GM23338 (cell line): ENCODE data around the gene PPP1CB. TPM values are rescaled to one million over a fixed set of nuclear protein-coding genes. Genes with fewer than 3 reads are reported as not detected.

Experiments used
- ATAC-seq: fragments of 200-7000 bp; cut with Tn5 transposase; 3 replicates; pipeline ENCODE4 v1.9.1; 2020
- DNase-seq: peaks from one replicate; pipeline ENCODE4 v3.0.0-alpha.2; 2015; ENCODE audit warnings: low spot score
- H2AFZ ChIP-seq: fragments of 200-600 bp; sonication (generic); 2 replicates; pipeline ENCODE4 v1.8.0; 2016; ENCODE audit warnings: antibody characterized with exemption, mild to moderate bottlenecking, moderate library complexity
- H3F3A ChIP-seq: fragments of 200-600 bp; sonication (generic); replicated peaks from 2 replicates; pipeline ENCODE4 v1.8.0; 2017; ENCODE audit warnings: antibody characterized with exemption, mixed run types, low read depth
- H3K27ac ChIP-seq: fragments of 200-600 bp; sonication (generic); 2 replicates; pipeline ENCODE4 v1.6.1; 2016; ENCODE audit warnings: low read depth
- H3K27me3 ChIP-seq: fragments of 200-600 bp; sonication (generic); 2 replicates; pipeline ENCODE4 v1.8.0; 2016; ENCODE audit warnings: mild to moderate bottlenecking, mixed run types, moderate library complexity; ENCODE audit not compliant: insufficient read depth
- H3K36me3 ChIP-seq: fragments of 200-600 bp; sonication (generic); 2 replicates; pipeline ENCODE4 v1.8.0; 2016; ENCODE audit warnings: mild to moderate bottlenecking; ENCODE audit not compliant: insufficient read depth
- H3K4me1 ChIP-seq: fragments of 200-600 bp; sonication (generic); 2 replicates; pipeline ENCODE4 v1.8.0; 2016; ENCODE audit warnings: mild to moderate bottlenecking, moderate library complexity; ENCODE audit not compliant: insufficient read depth
- H3K4me2 ChIP-seq: fragments of 200-600 bp; sonication (generic); 2 replicates; pipeline ENCODE4 v1.7.1; 2017; ENCODE audit warnings: mixed run types
- H3K4me3 ChIP-seq: fragments of 200-600 bp; sonication (generic); 2 replicates; pipeline ENCODE4 v1.6.1; 2016; ENCODE audit warnings: mixed run types
- H3K79me2 ChIP-seq: fragments of 200-600 bp; sonication (generic); replicated peaks from 2 replicates; pipeline ENCODE4 v1.8.0; 2017; ENCODE audit warnings: mild to moderate bottlenecking; ENCODE audit not compliant: insufficient read depth
- H3K9me2 ChIP-seq: fragments of 200-600 bp; sonication (generic); 2 replicates; pipeline ENCODE4 v1.8.0; 2017; ENCODE audit not compliant: insufficient read depth
- H4K20me1 ChIP-seq: fragments of 200-600 bp; sonication (generic); replicated peaks from 2 replicates; pipeline ENCODE4 v1.8.0; 2017; ENCODE audit warnings: mild to moderate bottlenecking; ENCODE audit not compliant: insufficient read depth
- H3K27ac Mint-ChIP-seq: 2 replicates; pipeline ENCODE4 v1.8.0; 2020; ENCODE audit warnings: inconsistent platforms, mild to moderate bottlenecking, moderate library complexity, mixed read lengths
- H3K27me3 Mint-ChIP-seq: 3 replicates; pipeline ENCODE4 v1.8.0; 2022; ENCODE audit warnings: low read depth, mild to moderate bottlenecking, moderate library complexity, mixed read lengths, inconsistent platforms; ENCODE audit not compliant: insufficient read depth, poor library complexity
- H3K36me3 Mint-ChIP-seq: 3 replicates; pipeline ENCODE4 v1.8.0; 2021; ENCODE audit warnings: low read depth, mild to moderate bottlenecking, inconsistent platforms, moderate library complexity, mixed read lengths
- H3K4me1 Mint-ChIP-seq: 3 replicates; pipeline ENCODE4 v1.8.0; 2020; ENCODE audit warnings: mild to moderate bottlenecking, inconsistent platforms, mixed read lengths
- H3K4me3 Mint-ChIP-seq: 3 replicates; pipeline ENCODE4 v1.8.0; 2021; ENCODE audit warnings: moderate library complexity, mild to moderate bottlenecking, inconsistent platforms, mixed read lengths
- H3K9me3 Mint-ChIP-seq: 3 replicates; pipeline ENCODE4 v1.8.0; 2020; ENCODE audit warnings: moderate library complexity, mild to moderate bottlenecking, inconsistent platforms, mixed read lengths
- EZH2 ChIP-seq: fragments of 200-600 bp; sonication (generic); IDR thresholded peaks from one replicate; pipeline ENCODE4 v1.8.0; 2017; ENCODE audit warnings: antibody characterized with exemption, mild to moderate bottlenecking, low read depth; ENCODE audit not compliant: unreplicated experiment
- NANOG ChIP-seq: IDR thresholded peaks from 2 replicates; pipeline ENCODE4 v1.6.1; 2016; ENCODE audit warnings: antibody characterized with exemption, borderline replicate concordance
- ZNF114 ChIP-seq: fragments of 250-450 bp; sonication (Bioruptor Pico); IDR thresholded peaks from 2 replicates; pipeline ENCODE4 v1.5.0; 2020; ENCODE audit warnings: mild to moderate bottlenecking, moderate library complexity
- ZNF331 ChIP-seq: fragments of 250-450 bp; sonication (Bioruptor Pico); IDR thresholded peaks from 2 replicates; pipeline ENCODE4 v1.5.0; 2020; ENCODE audit warnings: low read depth, mild to moderate bottlenecking, moderate library complexity
- polyA plus RNA-seq: library from polyadenylated mRNA; unstranded; fragments of >200 nt; fragmentation: Nextera tagmentation; extraction: Ambion mirVana; gene quantifications from 2 replicates; pipeline ENCODE4 v1.2.1, GENCODE V29; 2016
- total RNA-seq: library from RNA; depleted of rRNA; stranded (reverse); fragments of >200 nt; shearing (Covaris generic); gene quantifications from 2 replicates; pipeline ENCODE4 v1.2.3, GENCODE V29; 2014
- TF ChIP-seq, protein P1 (sequence below): IDR thresholded peaks from 2 replicates; pipeline ENCODE4 v1.6.1; 2016; ENCODE audit warnings: antibody characterized with exemption
- TF ChIP-seq, protein P2 (sequence below): IDR thresholded peaks from one replicate; pipeline ENCODE4 v1.6.1; 2018; ENCODE audit warnings: antibody characterized with exemption; ENCODE audit not compliant: unreplicated experiment
- TF ChIP-seq, protein P3 (sequence below), 2 experiments: fragments of 200-600 bp in 1 of 2; sonication (generic) in 1 of 2; conservative IDR thresholded peaks; 2 replicates each; pipeline versions ENCODE4 v1.5.1 to v1.6.1; 2016 to 2017; ENCODE audit warnings: antibody characterized with exemption in 2 of 2, low read depth in 2 of 2, mild to moderate bottlenecking in 2 of 2, moderate library complexity in 1 of 2
- TF ChIP-seq, protein P4 (sequence below): fragments of 250-450 bp; sonication (Bioruptor Pico); IDR thresholded peaks from 2 replicates; pipeline ENCODE4 v1.5.0; 2020; ENCODE audit warnings: mild to moderate bottlenecking, moderate library complexity

The PPP1CB gene
- total and polyA plus RNA-seq, 2 experiments from 2014 or later = 103 to 118 TPM

DNA sequence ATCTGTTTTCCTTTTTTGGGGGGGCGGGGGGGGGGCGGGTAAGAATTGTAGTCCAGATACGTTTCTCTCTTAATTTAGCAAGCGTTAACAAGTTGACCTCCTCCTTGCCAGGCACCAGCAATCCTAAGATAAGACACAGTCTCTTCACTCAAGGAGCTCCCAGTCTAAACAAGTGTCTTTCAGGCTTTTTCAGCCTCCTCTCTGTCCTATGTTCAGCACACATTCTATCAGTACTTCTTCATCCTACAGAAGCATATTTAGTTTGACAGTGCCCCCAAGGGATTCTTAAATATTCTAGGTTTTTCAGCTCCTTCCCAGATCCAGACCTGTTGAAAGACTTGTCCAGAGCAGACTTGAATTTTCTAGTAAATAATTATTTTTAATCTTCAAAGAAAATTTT, 2.7 kb downstream of the PPP1CB start:
- Histone ChIP-seq H4K20me1 (peaks cover 43% of the 10 kb centered on the region), H3K4me1 (peaks cover 23% of the 10 kb centered on the region), H3K36me3 (no peaks in the 10 kb centered on the region), H3K27ac (no peak overlapping the region), H2AFZ (no peak overlapping the region), H3K27me3 (0 out of 2 replicates have a peak, but pooled peaks cover 5% of the 10 kb centered on the region), H3F3A (no peaks in the 10 kb centered on the region), H3K4me3 (peak overlapping the region; percentile 11; the same call in 1 of the 2 replicates), H3K9me2 (no peaks in the 10 kb centered on the region), H3K79me2 (peaks cover 75% of the 10 kb centered on the region), H3K4me2 (peak overlapping the region; percentile 11; the same call in 1 of the 2 replicates)
- ATAC-seq = no peak
- peak overlapping the region; percentile 51 for H3K4me3 Mint-ChIP-seq
- peaks cover 13% of the 10 kb centered on the region for H3K27me3 Mint-ChIP-seq
- peaks cover 4% of the 10 kb centered on the region; the same call in 1 of the 3 replicates for H3K36me3 Mint-ChIP-seq
- no peak for TF ChIP-seq ZNF331
- no peak for TF ChIP-seq EZH2
- no peak for TF ChIP-seq ZNF114 (CRISPR knock-in tag)
- TF ChIP-seq, protein P1, sequence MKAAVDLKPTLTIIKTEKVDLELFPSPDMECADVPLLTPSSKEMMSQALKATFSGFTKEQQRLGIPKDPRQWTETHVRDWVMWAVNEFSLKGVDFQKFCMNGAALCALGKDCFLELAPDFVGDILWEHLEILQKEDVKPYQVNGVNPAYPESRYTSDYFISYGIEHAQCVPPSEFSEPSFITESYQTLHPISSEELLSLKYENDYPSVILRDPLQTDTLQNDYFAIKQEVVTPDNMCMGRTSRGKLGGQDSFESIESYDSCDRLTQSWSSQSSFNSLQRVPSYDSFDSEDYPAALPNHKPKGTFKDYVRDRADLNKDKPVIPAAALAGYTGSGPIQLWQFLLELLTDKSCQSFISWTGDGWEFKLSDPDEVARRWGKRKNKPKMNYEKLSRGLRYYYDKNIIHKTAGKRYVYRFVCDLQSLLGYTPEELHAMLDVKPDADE = no peak
- TF ChIP-seq, protein P2, sequence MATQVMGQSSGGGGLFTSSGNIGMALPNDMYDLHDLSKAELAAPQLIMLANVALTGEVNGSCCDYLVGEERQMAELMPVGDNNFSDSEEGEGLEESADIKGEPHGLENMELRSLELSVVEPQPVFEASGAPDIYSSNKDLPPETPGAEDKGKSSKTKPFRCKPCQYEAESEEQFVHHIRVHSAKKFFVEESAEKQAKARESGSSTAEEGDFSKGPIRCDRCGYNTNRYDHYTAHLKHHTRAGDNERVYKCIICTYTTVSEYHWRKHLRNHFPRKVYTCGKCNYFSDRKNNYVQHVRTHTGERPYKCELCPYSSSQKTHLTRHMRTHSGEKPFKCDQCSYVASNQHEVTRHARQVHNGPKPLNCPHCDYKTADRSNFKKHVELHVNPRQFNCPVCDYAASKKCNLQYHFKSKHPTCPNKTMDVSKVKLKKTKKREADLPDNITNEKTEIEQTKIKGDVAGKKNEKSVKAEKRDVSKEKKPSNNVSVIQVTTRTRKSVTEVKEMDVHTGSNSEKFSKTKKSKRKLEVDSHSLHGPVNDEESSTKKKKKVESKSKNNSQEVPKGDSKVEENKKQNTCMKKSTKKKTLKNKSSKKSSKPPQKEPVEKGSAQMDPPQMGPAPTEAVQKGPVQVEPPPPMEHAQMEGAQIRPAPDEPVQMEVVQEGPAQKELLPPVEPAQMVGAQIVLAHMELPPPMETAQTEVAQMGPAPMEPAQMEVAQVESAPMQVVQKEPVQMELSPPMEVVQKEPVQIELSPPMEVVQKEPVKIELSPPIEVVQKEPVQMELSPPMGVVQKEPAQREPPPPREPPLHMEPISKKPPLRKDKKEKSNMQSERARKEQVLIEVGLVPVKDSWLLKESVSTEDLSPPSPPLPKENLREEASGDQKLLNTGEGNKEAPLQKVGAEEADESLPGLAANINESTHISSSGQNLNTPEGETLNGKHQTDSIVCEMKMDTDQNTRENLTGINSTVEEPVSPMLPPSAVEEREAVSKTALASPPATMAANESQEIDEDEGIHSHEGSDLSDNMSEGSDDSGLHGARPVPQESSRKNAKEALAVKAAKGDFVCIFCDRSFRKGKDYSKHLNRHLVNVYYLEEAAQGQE = no peak
- TF ChIP-seq, protein P3, sequence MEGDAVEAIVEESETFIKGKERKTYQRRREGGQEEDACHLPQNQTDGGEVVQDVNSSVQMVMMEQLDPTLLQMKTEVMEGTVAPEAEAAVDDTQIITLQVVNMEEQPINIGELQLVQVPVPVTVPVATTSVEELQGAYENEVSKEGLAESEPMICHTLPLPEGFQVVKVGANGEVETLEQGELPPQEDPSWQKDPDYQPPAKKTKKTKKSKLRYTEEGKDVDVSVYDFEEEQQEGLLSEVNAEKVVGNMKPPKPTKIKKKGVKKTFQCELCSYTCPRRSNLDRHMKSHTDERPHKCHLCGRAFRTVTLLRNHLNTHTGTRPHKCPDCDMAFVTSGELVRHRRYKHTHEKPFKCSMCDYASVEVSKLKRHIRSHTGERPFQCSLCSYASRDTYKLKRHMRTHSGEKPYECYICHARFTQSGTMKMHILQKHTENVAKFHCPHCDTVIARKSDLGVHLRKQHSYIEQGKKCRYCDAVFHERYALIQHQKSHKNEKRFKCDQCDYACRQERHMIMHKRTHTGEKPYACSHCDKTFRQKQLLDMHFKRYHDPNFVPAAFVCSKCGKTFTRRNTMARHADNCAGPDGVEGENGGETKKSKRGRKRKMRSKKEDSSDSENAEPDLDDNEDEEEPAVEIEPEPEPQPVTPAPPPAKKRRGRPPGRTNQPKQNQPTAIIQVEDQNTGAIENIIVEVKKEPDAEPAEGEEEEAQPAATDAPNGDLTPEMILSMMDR (conservative IDR thresholded peaks at IDR 0.05; ENCODE audit: low read depth in 2 of 2) = no peak
- TF ChIP-seq NANOG = no peak
- TF ChIP-seq, protein P4, sequence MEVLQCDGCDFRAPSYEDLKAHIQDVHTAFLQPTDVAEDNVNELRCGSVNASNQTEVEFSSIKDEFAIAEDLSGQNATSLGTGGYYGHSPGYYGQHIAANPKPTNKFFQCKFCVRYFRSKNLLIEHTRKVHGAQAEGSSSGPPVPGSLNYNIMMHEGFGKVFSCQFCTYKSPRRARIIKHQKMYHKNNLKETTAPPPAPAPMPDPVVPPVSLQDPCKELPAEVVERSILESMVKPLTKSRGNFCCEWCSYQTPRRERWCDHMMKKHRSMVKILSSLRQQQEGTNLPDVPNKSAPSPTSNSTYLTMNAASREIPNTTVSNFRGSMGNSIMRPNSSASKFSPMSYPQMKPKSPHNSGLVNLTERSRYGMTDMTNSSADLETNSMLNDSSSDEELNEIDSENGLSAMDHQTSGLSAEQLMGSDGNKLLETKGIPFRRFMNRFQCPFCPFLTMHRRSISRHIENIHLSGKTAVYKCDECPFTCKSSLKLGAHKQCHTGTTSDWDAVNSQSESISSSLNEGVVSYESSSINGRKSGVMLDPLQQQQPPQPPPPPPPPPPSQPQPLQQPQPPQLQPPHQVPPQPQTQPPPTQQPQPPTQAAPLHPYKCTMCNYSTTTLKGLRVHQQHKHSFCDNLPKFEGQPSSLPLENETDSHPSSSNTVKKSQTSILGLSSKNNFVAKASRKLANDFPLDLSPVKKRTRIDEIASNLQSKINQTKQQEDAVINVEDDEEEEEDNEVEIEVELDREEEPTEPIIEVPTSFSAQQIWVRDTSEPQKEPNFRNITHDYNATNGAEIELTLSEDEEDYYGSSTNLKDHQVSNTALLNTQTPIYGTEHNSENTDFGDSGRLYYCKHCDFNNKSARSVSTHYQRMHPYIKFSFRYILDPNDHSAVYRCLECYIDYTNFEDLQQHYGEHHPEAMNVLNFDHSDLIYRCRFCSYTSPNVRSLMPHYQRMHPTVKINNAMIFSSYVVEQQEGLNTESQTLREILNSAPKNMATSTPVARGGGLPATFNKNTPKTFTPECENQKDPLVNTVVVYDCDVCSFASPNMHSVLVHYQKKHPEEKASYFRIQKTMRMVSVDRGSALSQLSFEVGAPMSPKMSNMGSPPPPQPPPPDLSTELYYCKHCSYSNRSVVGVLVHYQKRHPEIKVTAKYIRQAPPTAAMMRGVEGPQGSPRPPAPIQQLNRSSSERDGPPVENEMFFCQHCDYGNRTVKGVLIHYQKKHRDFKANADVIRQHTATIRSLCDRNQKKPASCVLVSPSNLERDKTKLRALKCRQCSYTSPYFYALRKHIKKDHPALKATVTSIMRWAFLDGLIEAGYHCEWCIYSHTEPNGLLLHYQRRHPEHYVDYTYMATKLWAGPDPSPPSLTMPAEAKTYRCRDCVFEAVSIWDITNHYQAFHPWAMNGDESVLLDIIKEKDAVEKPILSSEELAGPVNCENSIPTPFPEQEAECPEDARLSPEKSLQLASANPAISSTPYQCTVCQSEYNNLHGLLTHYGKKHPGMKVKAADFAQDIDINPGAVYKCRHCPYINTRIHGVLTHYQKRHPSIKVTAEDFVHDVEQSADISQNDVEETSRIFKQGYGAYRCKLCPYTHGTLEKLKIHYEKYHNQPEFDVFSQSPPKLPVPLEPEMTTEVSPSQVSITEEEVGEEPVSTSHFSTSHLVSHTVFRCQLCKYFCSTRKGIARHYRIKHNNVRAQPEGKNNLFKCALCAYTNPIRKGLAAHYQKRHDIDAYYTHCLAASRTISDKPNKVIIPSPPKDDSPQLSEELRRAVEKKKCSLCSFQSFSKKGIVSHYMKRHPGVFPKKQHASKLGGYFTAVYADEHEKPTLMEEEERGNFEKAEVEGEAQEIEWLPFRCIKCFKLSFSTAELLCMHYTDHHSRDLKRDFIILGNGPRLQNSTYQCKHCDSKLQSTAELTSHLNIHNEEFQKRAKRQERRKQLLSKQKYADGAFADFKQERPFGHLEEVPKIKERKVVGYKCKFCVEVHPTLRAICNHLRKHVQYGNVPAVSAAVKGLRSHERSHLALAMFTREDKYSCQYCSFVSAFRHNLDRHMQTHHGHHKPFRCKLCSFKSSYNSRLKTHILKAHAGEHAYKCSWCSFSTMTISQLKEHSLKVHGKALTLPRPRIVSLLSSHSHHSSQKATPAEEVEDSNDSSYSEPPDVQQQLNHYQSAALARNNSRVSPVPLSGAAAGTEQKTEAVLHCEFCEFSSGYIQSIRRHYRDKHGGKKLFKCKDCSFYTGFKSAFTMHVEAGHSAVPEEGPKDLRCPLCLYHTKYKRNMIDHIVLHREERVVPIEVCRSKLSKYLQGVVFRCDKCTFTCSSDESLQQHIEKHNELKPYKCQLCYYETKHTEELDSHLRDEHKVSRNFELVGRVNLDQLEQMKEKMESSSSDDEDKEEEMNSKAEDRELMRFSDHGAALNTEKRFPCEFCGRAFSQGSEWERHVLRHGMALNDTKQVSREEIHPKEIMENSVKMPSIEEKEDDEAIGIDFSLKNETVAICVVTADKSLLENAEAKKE (CRISPR knock-in tag) = no peak
- H3K4me1 Mint-ChIP-seq = peaks cover 42% of the 10 kb centered on the region
- no peak for DNase-seq
- H3K27ac Mint-ChIP-seq = no peak overlapping the region
- H3K9me3 Mint-ChIP-seq = no peaks in the 10 kb centered on the region
